HepG2 (cell line): Measurements from ENCODE around the gene UEVLD.

Source experiments
- ARNT ChIP-seq: fragments of 450-650 bp; IDR thresholded peaks from 2 replicates; pipeline ENCODE4 v1.6.1; 2017
- FOXO1 ChIP-seq: sonication (generic); formaldehyde crosslinking; IDR thresholded peaks from 2 replicates; pipeline ENCODE4 v1.4.0; 2020; ENCODE audit warnings: missing genetic modification reagents
- HDAC1 ChIP-seq: sonication (generic); formaldehyde crosslinking; IDR thresholded peaks from 2 replicates; pipeline ENCODE4 v1.5.1; 2020; ENCODE audit warnings: mild to moderate bottlenecking, missing genetic modification reagents
- MAFK ChIP-seq, 2 experiments: IDR thresholded peaks in 1 of 2; conservative IDR thresholded peaks in 1 of 2; 2 replicates each; pipeline ENCODE4 v1.6.1; 2011; ENCODE audit warnings: improper control_type of control experiment in 2 of 2, low read length in 2 of 2
- TBP ChIP-seq: sonication (generic); formaldehyde crosslinking; IDR thresholded peaks from 2 replicates; pipeline ENCODE4 v1.5.0; 2020; ENCODE audit warnings: missing genetic modification reagents
- THAP11 ChIP-seq: IDR thresholded peaks from 2 replicates; pipeline ENCODE4 v1.6.1; 2016; ENCODE audit warnings: missing biosample characterization, missing genetic modification reagents
- ZFP36L2 ChIP-seq: sonication (generic); formaldehyde crosslinking; IDR thresholded peaks from 2 replicates; pipeline ENCODE4 v1.4.0; 2020; ENCODE audit warnings: missing genetic modification reagents
- ZNF124 ChIP-seq: sonication (generic); formaldehyde crosslinking; IDR thresholded peaks from 2 replicates; pipeline ENCODE4 v1.4.0; 2020; ENCODE audit warnings: missing genetic modification reagents
- ZNF225 ChIP-seq: sonication (generic); formaldehyde crosslinking; IDR thresholded peaks from 2 replicates; pipeline ENCODE4 v1.4.0; 2020; ENCODE audit warnings: mild to moderate bottlenecking, missing genetic modification reagents
- TF ChIP-seq, protein P1 (sequence below): sonication (generic); formaldehyde crosslinking; IDR thresholded peaks from 2 replicates; pipeline ENCODE4 v1.8.0; 2022; ENCODE audit warnings: missing genetic modification reagents, mild to moderate bottlenecking, borderline replicate concordance
- TF ChIP-seq, protein P2 (sequence below): sonication (generic); formaldehyde crosslinking; IDR thresholded peaks from 2 replicates; pipeline ENCODE4 v1.5.0; 2020; ENCODE audit warnings: mild to moderate bottlenecking, missing genetic modification reagents, moderate library complexity
- TF ChIP-seq, protein P3 (sequence below): sonication (generic); formaldehyde crosslinking; IDR thresholded peaks from 2 replicates; pipeline ENCODE4 v1.4.0; 2020; ENCODE audit warnings: mild to moderate bottlenecking, missing genetic modification reagents
- TF ChIP-seq, protein P4 (sequence below): sonication (generic); formaldehyde crosslinking; IDR thresholded peaks from 2 replicates; pipeline ENCODE4 v1.4.0; 2020; ENCODE audit warnings: missing genetic modification reagents, borderline replicate concordance
- TF ChIP-seq, protein P5 (sequence below): sonication (generic); formaldehyde crosslinking; IDR thresholded peaks from 2 replicates; pipeline ENCODE4 v1.5.1; 2020; ENCODE audit warnings: missing genetic modification reagents, mild to moderate bottlenecking, borderline replicate concordance

DNA sequence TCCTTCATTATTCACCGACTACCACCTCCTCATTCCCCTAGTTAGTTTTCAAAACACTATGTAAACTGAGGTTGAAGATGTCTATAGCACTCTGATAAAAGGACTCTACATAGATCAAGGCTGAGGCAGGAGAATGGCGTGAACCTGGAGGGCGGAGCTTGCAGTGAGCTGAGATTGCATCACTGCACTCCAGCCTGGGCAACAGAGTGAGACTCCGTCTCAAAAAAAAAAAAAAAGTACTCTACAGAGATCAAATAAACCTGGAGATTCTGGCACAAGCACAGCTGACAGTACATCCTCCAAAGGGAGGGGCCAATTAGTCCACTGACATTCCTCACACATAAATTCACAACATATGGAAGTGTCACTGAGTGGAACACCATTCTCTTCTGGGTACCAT lies 92.8 kb downstream of the UEVLD start:
- TF ChIP-seq, protein P1, sequence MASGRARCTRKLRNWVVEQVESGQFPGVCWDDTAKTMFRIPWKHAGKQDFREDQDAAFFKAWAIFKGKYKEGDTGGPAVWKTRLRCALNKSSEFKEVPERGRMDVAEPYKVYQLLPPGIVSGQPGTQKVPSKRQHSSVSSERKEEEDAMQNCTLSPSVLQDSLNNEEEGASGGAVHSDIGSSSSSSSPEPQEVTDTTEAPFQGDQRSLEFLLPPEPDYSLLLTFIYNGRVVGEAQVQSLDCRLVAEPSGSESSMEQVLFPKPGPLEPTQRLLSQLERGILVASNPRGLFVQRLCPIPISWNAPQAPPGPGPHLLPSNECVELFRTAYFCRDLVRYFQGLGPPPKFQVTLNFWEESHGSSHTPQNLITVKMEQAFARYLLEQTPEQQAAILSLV (CRISPR knock-in tag) = no peak
- TF ChIP-seq, protein P2, sequence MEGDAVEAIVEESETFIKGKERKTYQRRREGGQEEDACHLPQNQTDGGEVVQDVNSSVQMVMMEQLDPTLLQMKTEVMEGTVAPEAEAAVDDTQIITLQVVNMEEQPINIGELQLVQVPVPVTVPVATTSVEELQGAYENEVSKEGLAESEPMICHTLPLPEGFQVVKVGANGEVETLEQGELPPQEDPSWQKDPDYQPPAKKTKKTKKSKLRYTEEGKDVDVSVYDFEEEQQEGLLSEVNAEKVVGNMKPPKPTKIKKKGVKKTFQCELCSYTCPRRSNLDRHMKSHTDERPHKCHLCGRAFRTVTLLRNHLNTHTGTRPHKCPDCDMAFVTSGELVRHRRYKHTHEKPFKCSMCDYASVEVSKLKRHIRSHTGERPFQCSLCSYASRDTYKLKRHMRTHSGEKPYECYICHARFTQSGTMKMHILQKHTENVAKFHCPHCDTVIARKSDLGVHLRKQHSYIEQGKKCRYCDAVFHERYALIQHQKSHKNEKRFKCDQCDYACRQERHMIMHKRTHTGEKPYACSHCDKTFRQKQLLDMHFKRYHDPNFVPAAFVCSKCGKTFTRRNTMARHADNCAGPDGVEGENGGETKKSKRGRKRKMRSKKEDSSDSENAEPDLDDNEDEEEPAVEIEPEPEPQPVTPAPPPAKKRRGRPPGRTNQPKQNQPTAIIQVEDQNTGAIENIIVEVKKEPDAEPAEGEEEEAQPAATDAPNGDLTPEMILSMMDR (CRISPR knock-in tag) = no peak
- TF ChIP-seq, protein P3, sequence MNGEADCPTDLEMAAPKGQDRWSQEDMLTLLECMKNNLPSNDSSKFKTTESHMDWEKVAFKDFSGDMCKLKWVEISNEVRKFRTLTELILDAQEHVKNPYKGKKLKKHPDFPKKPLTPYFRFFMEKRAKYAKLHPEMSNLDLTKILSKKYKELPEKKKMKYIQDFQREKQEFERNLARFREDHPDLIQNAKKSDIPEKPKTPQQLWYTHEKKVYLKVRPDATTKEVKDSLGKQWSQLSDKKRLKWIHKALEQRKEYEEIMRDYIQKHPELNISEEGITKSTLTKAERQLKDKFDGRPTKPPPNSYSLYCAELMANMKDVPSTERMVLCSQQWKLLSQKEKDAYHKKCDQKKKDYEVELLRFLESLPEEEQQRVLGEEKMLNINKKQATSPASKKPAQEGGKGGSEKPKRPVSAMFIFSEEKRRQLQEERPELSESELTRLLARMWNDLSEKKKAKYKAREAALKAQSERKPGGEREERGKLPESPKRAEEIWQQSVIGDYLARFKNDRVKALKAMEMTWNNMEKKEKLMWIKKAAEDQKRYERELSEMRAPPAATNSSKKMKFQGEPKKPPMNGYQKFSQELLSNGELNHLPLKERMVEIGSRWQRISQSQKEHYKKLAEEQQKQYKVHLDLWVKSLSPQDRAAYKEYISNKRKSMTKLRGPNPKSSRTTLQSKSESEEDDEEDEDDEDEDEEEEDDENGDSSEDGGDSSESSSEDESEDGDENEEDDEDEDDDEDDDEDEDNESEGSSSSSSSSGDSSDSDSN (CRISPR knock-in tag) = no peak
- TF ChIP-seq ZNF124 (no peak), ARNT (no peak), TBP (CRISPR knock-in tag) (no peak), MAFK (conservative IDR thresholded peaks at IDR 0.05 in 1 of 2, IDR thresholded peaks at IDR 0.05 in 1 of 2; ENCODE audit: low read length in 2 of 2) (no peak), ZFP36L2 (CRISPR knock-in tag) (no peak), THAP11 (CRISPR knock-in tag) (no peak), HDAC1 (CRISPR knock-in tag) (no peak), FOXO1 (CRISPR knock-in tag) (no peak), ZNF225 (CRISPR knock-in tag) (no peak)
- TF ChIP-seq, protein P4, sequence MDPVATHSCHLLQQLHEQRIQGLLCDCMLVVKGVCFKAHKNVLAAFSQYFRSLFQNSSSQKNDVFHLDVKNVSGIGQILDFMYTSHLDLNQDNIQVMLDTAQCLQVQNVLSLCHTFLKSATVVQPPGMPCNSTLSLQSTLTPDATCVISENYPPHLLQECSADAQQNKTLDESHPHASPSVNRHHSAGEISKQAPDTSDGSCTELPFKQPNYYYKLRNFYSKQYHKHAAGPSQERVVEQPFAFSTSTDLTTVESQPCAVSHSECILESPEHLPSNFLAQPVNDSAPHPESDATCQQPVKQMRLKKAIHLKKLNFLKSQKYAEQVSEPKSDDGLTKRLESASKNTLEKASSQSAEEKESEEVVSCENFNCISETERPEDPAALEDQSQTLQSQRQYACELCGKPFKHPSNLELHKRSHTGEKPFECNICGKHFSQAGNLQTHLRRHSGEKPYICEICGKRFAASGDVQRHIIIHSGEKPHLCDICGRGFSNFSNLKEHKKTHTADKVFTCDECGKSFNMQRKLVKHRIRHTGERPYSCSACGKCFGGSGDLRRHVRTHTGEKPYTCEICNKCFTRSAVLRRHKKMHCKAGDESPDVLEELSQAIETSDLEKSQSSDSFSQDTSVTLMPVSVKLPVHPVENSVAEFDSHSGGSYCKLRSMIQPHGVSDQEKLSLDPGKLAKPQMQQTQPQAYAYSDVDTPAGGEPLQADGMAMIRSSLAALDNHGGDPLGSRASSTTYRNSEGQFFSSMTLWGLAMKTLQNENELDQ (CRISPR knock-in tag) = no peak
- TF ChIP-seq, protein P5, sequence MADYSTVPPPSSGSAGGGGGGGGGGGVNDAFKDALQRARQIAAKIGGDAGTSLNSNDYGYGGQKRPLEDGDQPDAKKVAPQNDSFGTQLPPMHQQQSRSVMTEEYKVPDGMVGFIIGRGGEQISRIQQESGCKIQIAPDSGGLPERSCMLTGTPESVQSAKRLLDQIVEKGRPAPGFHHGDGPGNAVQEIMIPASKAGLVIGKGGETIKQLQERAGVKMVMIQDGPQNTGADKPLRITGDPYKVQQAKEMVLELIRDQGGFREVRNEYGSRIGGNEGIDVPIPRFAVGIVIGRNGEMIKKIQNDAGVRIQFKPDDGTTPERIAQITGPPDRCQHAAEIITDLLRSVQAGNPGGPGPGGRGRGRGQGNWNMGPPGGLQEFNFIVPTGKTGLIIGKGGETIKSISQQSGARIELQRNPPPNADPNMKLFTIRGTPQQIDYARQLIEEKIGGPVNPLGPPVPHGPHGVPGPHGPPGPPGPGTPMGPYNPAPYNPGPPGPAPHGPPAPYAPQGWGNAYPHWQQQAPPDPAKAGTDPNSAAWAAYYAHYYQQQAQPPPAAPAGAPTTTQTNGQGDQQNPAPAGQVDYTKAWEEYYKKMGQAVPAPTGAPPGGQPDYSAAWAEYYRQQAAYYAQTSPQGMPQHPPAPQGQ (CRISPR knock-in tag) = no peak
